ENCODE data around the gene SUCLG2. TPM values are rescaled to one million over a fixed set of nuclear protein-coding genes. Genes with fewer than 3 reads are reported as not detected.

The SUCLG2 gene
- total RNA-seq, 1 experiment from 2014 or later = 38.5 TPM

DNA sequence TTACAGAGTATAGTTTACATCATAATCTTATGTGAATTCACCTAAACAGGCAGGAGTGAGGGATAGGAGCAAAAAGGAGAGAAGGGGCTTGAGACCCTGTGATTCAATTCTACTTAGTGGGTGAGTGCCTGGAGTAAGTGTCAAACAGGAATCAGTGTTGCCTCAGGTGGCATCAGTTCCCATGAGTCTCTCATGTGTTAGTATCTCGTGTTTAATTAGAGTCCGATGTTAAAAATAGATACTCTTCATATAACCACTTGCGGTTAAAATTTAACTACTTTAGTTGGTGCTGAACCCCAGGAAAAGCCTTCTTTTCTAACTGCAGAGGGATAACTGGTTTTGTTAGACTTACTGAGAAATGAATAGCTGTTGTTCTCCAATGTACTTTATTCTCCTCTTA, 251.5 kb downstream of the SUCLG2 start:
- Histone ChIP-seq H3K18ac (ENCODE audit: insufficient read length, low read depth, low read length) (no peak overlapping the region), H3K23ac (ENCODE audit: insufficient read length, low read depth, low read length) (no peak overlapping the region), H3K79me2 (ENCODE audit: insufficient read depth, low read length) (no peaks in the 10 kb centered on the region), H4K20me1 (ENCODE audit: control insufficient read depth, insufficient read depth, insufficient read length) (no peaks in the 10 kb centered on the region), H3K4me2 (ENCODE audit: insufficient read depth, insufficient read length, low read length) (no peak overlapping the region), H3K4ac (ENCODE audit: low read depth, low read length) (no peak overlapping the region), H2BK120ac (ENCODE audit: low read depth, low read length, poor library complexity, severe bottlenecking) (no peak overlapping the region), H2AK5ac (ENCODE audit: insufficient read length, low read length) (no peak overlapping the region), H4K5ac (ENCODE audit: insufficient read length, low read depth, low read length) (no peak overlapping the region), H3K79me1 (ENCODE audit: insufficient read depth, low read depth, low read length, poor library complexity, severe bottlenecking) (no peaks in the 10 kb centered on the region), H3K27me3 (ENCODE audit: insufficient read depth, low read length) (no peaks in the 10 kb centered on the region), H3K56ac (ENCODE audit: insufficient read length, low read depth, low read length) (no peak overlapping the region), H3K27ac (ENCODE audit: insufficient read length, low read depth, low read length) (no peak overlapping the region), H3K9ac (ENCODE audit: extremely low read depth, insufficient read length, low read length) (no peak overlapping the region), H2BK15ac (ENCODE audit: low read depth, low read length) (no peak overlapping the region), H4K8ac (replicated peaks; ENCODE audit: insufficient read length, low read depth, low read length) (no peak overlapping the region), H2BK20ac (ENCODE audit: low read depth, low read length, poor library complexity, severe bottlenecking) (no peak overlapping the region), H3K9me3 (ENCODE audit: control insufficient read depth, low read depth, low read length) (no peaks in the 10 kb centered on the region), H2BK12ac (ENCODE audit: insufficient read length, low read depth, low read length) (no peak overlapping the region), H2AFZ (ENCODE audit: low read length) (no peak overlapping the region), H3K4me1 (ENCODE audit: insufficient read depth, low read length) (no peaks in the 10 kb centered on the region), H3K14ac (ENCODE audit: insufficient read depth, low read length) (no peak overlapping the region), H3T11ph (ENCODE audit: low read length) (no peak overlapping the region), H2BK5ac (ENCODE audit: insufficient read length, low read length) (no peak overlapping the region), H3K23me2 (ENCODE audit: insufficient read length, low read depth, low read length, poor library complexity, severe bottlenecking) (no peaks in the 10 kb centered on the region), H4K91ac (ENCODE audit: insufficient read length, low read depth, low read length) (no peak overlapping the region)
- Mint-ChIP-seq H3K4me1 (no peaks in the 10 kb centered on the region; a peak in 1 of 4 replicates), H3K4me3 (no peak overlapping the region), H3K27ac (no peak overlapping the region), H3K27me3 (ENCODE audit: low read depth) (no peaks in the 10 kb centered on the region), H3K36me3 (ENCODE audit: insufficient read depth in 1 of 3, low read depth in 3 of 3) (peaks cover 5 to 16% (median 7%) of the 10 kb centered on the region in 3 experiments; a peak in 5 of 7 replicates), H3K9me3 (peaks cover 0 to 3% of the 10 kb centered on the region in 2 experiments; a peak in 1 of 5 replicates)
- DNase-seq = no peak
- no CpG with 5 or more reads among the region's 3 CpGs for WGBS (ENCODE audit: extremely low coverage, insufficient read length, low lambda C conversion rate)
- TF ChIP-seq, protein P1, sequence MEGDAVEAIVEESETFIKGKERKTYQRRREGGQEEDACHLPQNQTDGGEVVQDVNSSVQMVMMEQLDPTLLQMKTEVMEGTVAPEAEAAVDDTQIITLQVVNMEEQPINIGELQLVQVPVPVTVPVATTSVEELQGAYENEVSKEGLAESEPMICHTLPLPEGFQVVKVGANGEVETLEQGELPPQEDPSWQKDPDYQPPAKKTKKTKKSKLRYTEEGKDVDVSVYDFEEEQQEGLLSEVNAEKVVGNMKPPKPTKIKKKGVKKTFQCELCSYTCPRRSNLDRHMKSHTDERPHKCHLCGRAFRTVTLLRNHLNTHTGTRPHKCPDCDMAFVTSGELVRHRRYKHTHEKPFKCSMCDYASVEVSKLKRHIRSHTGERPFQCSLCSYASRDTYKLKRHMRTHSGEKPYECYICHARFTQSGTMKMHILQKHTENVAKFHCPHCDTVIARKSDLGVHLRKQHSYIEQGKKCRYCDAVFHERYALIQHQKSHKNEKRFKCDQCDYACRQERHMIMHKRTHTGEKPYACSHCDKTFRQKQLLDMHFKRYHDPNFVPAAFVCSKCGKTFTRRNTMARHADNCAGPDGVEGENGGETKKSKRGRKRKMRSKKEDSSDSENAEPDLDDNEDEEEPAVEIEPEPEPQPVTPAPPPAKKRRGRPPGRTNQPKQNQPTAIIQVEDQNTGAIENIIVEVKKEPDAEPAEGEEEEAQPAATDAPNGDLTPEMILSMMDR (conservative IDR thresholded peaks at IDR 0.05) = no peak

Data from H9 (cell line).